Measurements from ENCODE around the gene EVC. TPM values are rescaled to one million over a fixed set of nuclear protein-coding genes. Genes with fewer than 3 reads are reported as not detected.
"Not testable (repeated sequence)": the region's sequence is repeated elsewhere in the genome, so short reads cannot be mapped to it uniquely, and the experiment has no call there.

EVC gene
- total and polyA plus RNA-seq, 7 experiments from 2014 or later = 0.37 to 1.5 (median 0.68) TPM; not detected in 2

GRCh38 chr4:5851637-5852301 is 140.8 kb downstream of the EVC start:
- Histone ChIP-seq H3K9me3 (ENCODE audit: control insufficient read depth in 2 of 3, low read length in 3 of 3) (no peaks in the 10 kb centered on the region), H3K27me3 (ENCODE audit: control insufficient read depth in 2 of 2, insufficient read depth in 2 of 2, low read length in 2 of 2) (no peaks in the 10 kb centered on the region), H3K36me3 (ENCODE audit: control insufficient read depth in 2 of 3, insufficient read depth in 3 of 3, low read length in 3 of 3) (no peaks in the 10 kb centered on the region), H3K27ac (ENCODE audit: low read depth, low read length) (no peak overlapping the region), H3K4me1 (ENCODE audit: control insufficient read depth in 2 of 2, insufficient read depth in 2 of 2, low read length in 2 of 2) (no peaks in the 10 kb centered on the region), H3K4me3 (ENCODE audit: low read length) (no peak overlapping the region)
- ATAC-seq (no peak), DNase-seq (no peak)
- POLR2A ChIA-PET = no interaction called here
- Mint-ChIP-seq H3K36me3 (no peaks in the 10 kb centered on the region), H3K27me3 (peaks cover 2 to 36% (median 19%) of the 10 kb centered on the region in 5 donors), H3K4me1 (no peaks in the 10 kb centered on the region), H3K4me3 (no peak overlapping the region), H3K27ac (no peak overlapping the region), H3K9me3 (peaks cover 0 to 6% (median 0%) of the 10 kb centered on the region in 11 donors)
- intact Hi-C loops (cut with micrococcal nuclease) = no loop called here
- CTCF ChIA-PET = no interaction called here

DNA sequence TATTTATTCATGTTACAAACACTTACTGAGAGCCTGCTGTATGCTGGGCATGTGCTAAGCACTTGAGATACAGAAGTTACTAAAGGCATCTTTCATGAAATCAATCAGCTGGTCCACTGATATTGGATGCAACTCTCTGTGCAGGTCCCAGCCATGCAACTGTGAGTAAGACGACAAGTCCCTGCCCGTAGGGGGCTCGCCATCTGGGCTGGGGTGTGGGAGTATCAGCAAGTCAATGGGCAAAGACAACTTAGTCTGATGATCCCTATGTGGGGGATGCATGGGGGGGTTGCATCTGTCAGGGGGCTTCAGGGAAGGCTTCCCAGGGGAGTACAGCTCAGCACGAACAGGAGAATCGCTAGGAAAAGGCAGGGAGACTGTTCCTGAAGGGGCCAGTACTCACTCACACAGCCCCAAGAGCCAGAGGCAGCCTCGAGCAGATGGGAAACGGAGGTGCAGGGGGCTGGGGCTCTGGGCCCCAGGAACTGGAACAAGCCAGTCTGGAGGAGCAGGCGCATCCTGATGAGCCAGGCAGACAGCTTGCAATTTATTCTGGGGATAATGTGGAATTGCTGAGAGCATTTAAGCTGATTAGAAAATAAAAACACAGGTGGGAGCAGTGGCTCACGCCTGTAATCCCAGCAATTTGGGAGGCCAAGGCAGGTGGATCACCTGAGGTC is 141.7 kb downstream of the EVC start:
- CTCF ChIA-PET = no interaction called here
- Histone ChIP-seq H3K27ac (ENCODE audit: low read depth, low read length) (no peak overlapping the region), H3K4me1 (ENCODE audit: control insufficient read depth in 2 of 2, insufficient read depth in 2 of 2, low read length in 2 of 2) (no peaks in the 10 kb centered on the region), H3K36me3 (ENCODE audit: control insufficient read depth in 2 of 3, insufficient read depth in 3 of 3, low read length in 3 of 3) (no peaks in the 10 kb centered on the region), H3K9me3 (ENCODE audit: control insufficient read depth in 2 of 3, low read length in 3 of 3) (no peaks in the 10 kb centered on the region), H3K27me3 (ENCODE audit: control insufficient read depth in 2 of 2, insufficient read depth in 2 of 2, low read length in 2 of 2) (no peaks in the 10 kb centered on the region), H3K4me3 (ENCODE audit: low read length) (no peak overlapping the region)
- no peak for ATAC-seq
- intact Hi-C loops (cut with micrococcal nuclease) = no loop called here
- no peak overlapping the region for H3K4me3 Mint-ChIP-seq
- no peaks in the 10 kb centered on the region for H3K36me3 Mint-ChIP-seq
- DNase-seq = no peak
- POLR2A ChIA-PET = no interaction called here
- H3K9me3 Mint-ChIP-seq = peaks cover 0 to 6% (median 0%) of the 10 kb centered on the region in 11 donors
- H3K27me3 Mint-ChIP-seq = peaks cover 2 to 36% (median 19%) of the 10 kb centered on the region in 5 donors
- no peak overlapping the region for H3K27ac Mint-ChIP-seq
- no peaks in the 10 kb centered on the region for H3K4me1 Mint-ChIP-seq

DNA sequence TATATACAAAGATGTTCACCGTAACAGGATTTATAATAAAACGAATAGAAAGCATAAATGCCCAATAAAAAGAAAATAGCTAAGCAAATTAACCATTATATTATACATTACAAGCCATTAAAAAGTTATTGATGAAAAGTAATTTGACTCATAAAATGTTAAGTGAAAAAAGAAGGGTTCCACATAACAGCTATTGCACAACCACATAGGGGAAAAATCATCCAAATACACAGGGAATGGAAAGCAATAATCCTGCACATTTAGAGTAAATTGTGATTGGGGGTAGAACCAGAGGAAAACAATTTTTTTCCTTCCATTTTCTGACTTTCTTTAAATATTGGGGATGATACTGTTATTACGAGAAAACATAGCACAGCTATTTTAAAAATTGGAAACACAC is 143.9 kb downstream of the EVC start:
- ATAC-seq = no peak
- POLR2A ChIA-PET = no interaction called here
- DNase-seq = no peak
- Histone ChIP-seq H3K36me3 (ENCODE audit: control insufficient read depth in 2 of 3, insufficient read depth in 3 of 3, low read length in 3 of 3) (no peaks in the 10 kb centered on the region), H3K4me1 (ENCODE audit: control insufficient read depth in 2 of 2, insufficient read depth in 2 of 2, low read length in 2 of 2) (no peaks in the 10 kb centered on the region), H3K27ac (ENCODE audit: low read depth, low read length) (no peak overlapping the region), H3K9me3 (ENCODE audit: control insufficient read depth in 2 of 3, low read length in 3 of 3) (no peaks in the 10 kb centered on the region), H3K4me3 (ENCODE audit: low read length) (no peak overlapping the region), H3K27me3 (ENCODE audit: control insufficient read depth in 2 of 2, insufficient read depth in 2 of 2, low read length in 2 of 2) (no peaks in the 10 kb centered on the region)
- H3K4me3 Mint-ChIP-seq = no peak overlapping the region
- no peaks in the 10 kb centered on the region for H3K36me3 Mint-ChIP-seq
- peaks cover 0 to 5% (median 0%) of the 10 kb centered on the region in 11 donors for H3K9me3 Mint-ChIP-seq
- CTCF ChIA-PET = no interaction called here
- peaks cover under 1 to 19% (median 9%) of the 10 kb centered on the region in 5 donors for H3K27me3 Mint-ChIP-seq
- H3K27ac Mint-ChIP-seq = no peak overlapping the region
- no peaks in the 10 kb centered on the region for H3K4me1 Mint-ChIP-seq
- intact Hi-C loops (cut with micrococcal nuclease) = no loop called here

DNA sequence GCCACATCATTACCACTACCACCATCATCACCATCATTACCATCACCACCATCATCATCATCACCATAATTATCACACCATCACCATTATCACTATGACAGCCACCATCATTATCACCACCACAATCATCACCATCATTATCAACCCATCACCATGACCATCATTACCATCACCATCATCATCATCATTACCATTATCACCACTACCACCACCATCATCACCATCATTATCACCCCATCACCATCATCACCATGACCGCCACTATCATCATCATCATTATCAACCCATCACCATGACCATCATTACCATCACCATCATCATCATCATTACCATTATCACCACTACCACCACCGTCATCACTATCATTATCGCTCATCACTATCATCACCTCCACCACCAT is 145.4 kb downstream of the EVC start:
- H3K4me3 Mint-ChIP-seq; H3K36me3 ChIP-seq (ENCODE audit: control insufficient read depth in 2 of 3, insufficient read depth in 3 of 3, low read length in 3 of 3); intact Hi-C loops (cut with micrococcal nuclease); H3K9me3 Mint-ChIP-seq; DNase-seq; CTCF ChIA-PET; H3K27me3 ChIP-seq (ENCODE audit: control insufficient read depth in 2 of 2, insufficient read depth in 2 of 2, low read length in 2 of 2); H3K27ac Mint-ChIP-seq; H3K9me3 ChIP-seq (ENCODE audit: control insufficient read depth in 2 of 3, low read length in 3 of 3); POLR2A ChIA-PET; H3K4me3 ChIP-seq (ENCODE audit: low read length); H3K36me3 Mint-ChIP-seq; ATAC-seq; H3K4me1 Mint-ChIP-seq; H3K27ac ChIP-seq (ENCODE audit: low read depth, low read length); H3K4me1 ChIP-seq (ENCODE audit: control insufficient read depth in 2 of 2, insufficient read depth in 2 of 2, low read length in 2 of 2): not testable (repeated sequence)
- peaks cover 0 to 10% (median 0%) of the 10 kb centered on the region in 5 donors for H3K27me3 Mint-ChIP-seq

- Histone ChIP-seq H3K4me3 (ENCODE audit: low read length) (no peak overlapping the region), H3K27me3 (ENCODE audit: control insufficient read depth in 2 of 2, insufficient read depth in 2 of 2, low read length in 2 of 2) (no peaks in the 10 kb centered on the region), H3K9me3 (ENCODE audit: control insufficient read depth in 2 of 3, low read length in 3 of 3) (no peaks in the 10 kb centered on the region), H3K4me1 (ENCODE audit: control insufficient read depth in 2 of 2, insufficient read depth in 2 of 2, low read length in 2 of 2) (no peaks in the 10 kb centered on the region), H3K36me3 (ENCODE audit: control insufficient read depth in 2 of 3, insufficient read depth in 3 of 3, low read length in 3 of 3) (no peaks in the 10 kb centered on the region), H3K27ac (ENCODE audit: low read depth, low read length) (no peak overlapping the region)
- no peak for ATAC-seq
- POLR2A ChIA-PET = no interaction called here
- intact Hi-C loops (cut with micrococcal nuclease) = no loop called here
- CTCF ChIA-PET = no interaction called here
- no peaks in the 10 kb centered on the region for H3K4me1 Mint-ChIP-seq
- no peak for DNase-seq
- H3K4me3 Mint-ChIP-seq = no peak overlapping the region
- H3K9me3 Mint-ChIP-seq = no peaks in the 10 kb centered on the region
- H3K27ac Mint-ChIP-seq = no peak overlapping the region
- H3K27me3 Mint-ChIP-seq = peaks cover 0 to 5% (median 0%) of the 10 kb centered on the region in 5 donors
- no peaks in the 10 kb centered on the region for H3K36me3 Mint-ChIP-seq
Observed at GRCh38 chr4:5857199-5857598, 146.2 kb downstream of the EVC start.

DNA sequence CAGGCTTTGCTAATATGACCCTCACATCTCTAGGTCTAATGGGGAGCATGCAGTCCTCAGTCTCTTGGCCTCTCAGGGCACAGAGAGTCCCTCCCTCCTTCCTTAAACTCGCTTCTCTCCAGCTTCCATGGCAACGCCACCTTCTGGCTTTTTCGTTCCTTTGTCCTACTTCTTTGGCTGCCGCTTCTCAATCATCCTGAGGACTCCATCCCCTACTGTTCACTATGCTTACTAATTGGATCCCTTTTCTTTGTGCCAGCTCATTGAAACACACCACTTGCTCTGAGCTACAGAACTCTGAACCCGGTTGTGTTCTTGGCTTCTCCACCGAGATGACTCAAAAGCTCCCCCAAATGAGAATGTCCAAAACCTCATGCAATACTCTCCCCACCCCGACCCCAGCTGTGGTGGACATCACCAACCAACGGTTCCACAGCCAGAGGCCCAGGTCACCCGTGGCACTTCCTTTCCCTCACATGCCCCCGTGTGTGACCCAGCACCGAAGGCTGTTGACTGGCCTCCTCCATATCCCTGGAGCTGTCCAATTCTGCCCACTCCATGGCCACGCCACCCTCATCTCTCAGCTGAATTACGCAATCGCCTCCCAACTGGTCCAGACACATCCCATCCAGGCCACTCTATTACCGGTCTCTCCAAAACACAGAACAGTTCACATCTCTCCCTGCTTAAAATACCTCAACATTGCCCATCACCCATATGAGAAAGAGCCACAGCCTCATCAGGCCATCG is 147.2 kb downstream of the EVC start:
- ChIA-PET POLR2A (no interaction called here), CTCF (no interaction called here)
- H3K4me1 Mint-ChIP-seq = peaks cover 0 to under 1% (median 0%) of the 10 kb centered on the region in 7 donors
- Histone ChIP-seq H3K4me3 (ENCODE audit: low read length) (no peak overlapping the region), H3K27ac (ENCODE audit: low read depth, low read length) (no peak overlapping the region), H3K27me3 (ENCODE audit: control insufficient read depth in 2 of 2, insufficient read depth in 2 of 2, low read length in 2 of 2) (no peaks in the 10 kb centered on the region), H3K36me3 (ENCODE audit: control insufficient read depth in 2 of 3, insufficient read depth in 3 of 3, low read length in 3 of 3) (no peaks in the 10 kb centered on the region), H3K9me3 (ENCODE audit: control insufficient read depth in 2 of 3, low read length in 3 of 3) (no peaks in the 10 kb centered on the region), H3K4me1 (ENCODE audit: control insufficient read depth in 2 of 2, insufficient read depth in 2 of 2, low read length in 2 of 2) (no peaks in the 10 kb centered on the region)
- no peak overlapping the region for H3K4me3 Mint-ChIP-seq
- no peaks in the 10 kb centered on the region for H3K36me3 Mint-ChIP-seq
- no peak for DNase-seq
- intact Hi-C loops (cut with micrococcal nuclease) = no loop called here
- no peak for ATAC-seq
- no peaks in the 10 kb centered on the region for H3K9me3 Mint-ChIP-seq
- peaks cover 0 to 5% (median 0%) of the 10 kb centered on the region in 5 donors for H3K27me3 Mint-ChIP-seq
- H3K27ac Mint-ChIP-seq = no peak overlapping the region
